AG04450 (cell line): Measurements from ENCODE around the gene EPN1. TPM values are rescaled to one million over a fixed set of nuclear protein-coding genes. Genes with fewer than 3 reads are reported as not detected.

Experiments
- CTCF ChIA-PET: fragments of 300-600, 350-600 bp; formaldehyde crosslinking; extraction: SDS; loops from one replicate; lab custom pipeline; 2022; ENCODE audit warnings: antibody characterized with exemption, inconsistent platforms; lab: Charles Lee
- POLR2A ChIA-PET: fragments of 350-600 bp; formaldehyde crosslinking; extraction: SDS; loops from one replicate; lab custom pipeline; 2021; ENCODE audit warnings: antibody characterized with exemption, inconsistent platforms; lab: Yijun Ruan, JAX
- DNase-seq: peaks from one replicate; pipeline ENCODE4 v3.0.0-alpha.2; 2011; ENCODE audit warnings: low read depth, low spot score
- H3K27ac ChIP-seq: one replicate; pipeline ENCODE4 v1.5.1; 2012; ENCODE audit warnings: low read depth, low read length, control low read depth
- H3K27me3 ChIP-seq: one replicate; pipeline ENCODE4 v1.6.0; 2012; ENCODE audit warnings: low read length; ENCODE audit not compliant: control insufficient read depth, insufficient read depth
- H3K4me3 ChIP-seq: 2 replicates; pipeline ENCODE4 v1.5.1; 2011; ENCODE audit warnings: mild to moderate bottlenecking, low read depth, low read length, control low read depth
- H3K9me3 ChIP-seq: 2 replicates; pipeline ENCODE4 v1.5.1; 2012; ENCODE audit warnings: low read length; ENCODE audit not compliant: control insufficient read depth, insufficient read depth
- CTCF ChIP-seq: IDR thresholded peaks from 2 replicates; pipeline ENCODE4 v1.5.1; 2011; ENCODE audit warnings: low read depth, low read length, control low read depth, inconsistent platforms
- polyA plus RNA-seq: library from polyadenylated mRNA; depleted of rRNA; stranded (reverse); fragments of >200 nt; gene quantifications from 2 replicates; pipeline ENCODE4 v1.2.3, GENCODE V29; 2011

Gene EPN1
- polyA plus RNA-seq, 1 experiment: 32.1 TPM

GRCh38 chr19:55667006-55667381, 8.0 kb upstream of the EPN1 start:
- Histone ChIP-seq H3K27ac (peak overlapping the region; percentile 31), H3K9me3 (no peaks in the 10 kb centered on the region; the same call in 1 of the 2 replicates), H3K4me3 (no peak overlapping the region), H3K27me3 (no peaks in the 10 kb centered on the region)
- ChIA-PET POLR2A (interaction anchor here (0.6 kb wide), 1 partner anchor 465 kb away, joined by 3 read pairs; no protein-coding TSS in a partner anchor), CTCF (no interaction called here)
- DNase-seq: no peak
- TF ChIP-seq CTCF: no peak

- H3K9me3 ChIP-seq: no peaks in the 10 kb centered on the region; the same call in 1 of the 2 replicates
- POLR2A ChIA-PET: interaction anchor here (0.6 kb wide), 1 partner anchor 464 kb away, joined by 3 read pairs; no protein-coding TSS in a partner anchor
- CTCF ChIA-PET: no interaction called here
- TF ChIP-seq CTCF: no peak
- no peak for DNase-seq
- H3K27ac ChIP-seq: no peak overlapping the region
- H3K4me3 ChIP-seq: no peak overlapping the region
- H3K27me3 ChIP-seq: no peaks in the 10 kb centered on the region
These were observed 7.5 kb upstream of the EPN1 start for GRCh38 chr19:55667511-55667910.

- TF ChIP-seq CTCF: no peak
- Histone ChIP-seq H3K4me3 (no peak overlapping the region), H3K27me3 (no peaks in the 10 kb centered on the region), H3K27ac (no peak overlapping the region), H3K9me3 (no peaks in the 10 kb centered on the region; the same call in 1 of the 2 replicates)
- DNase-seq: no peak
- POLR2A ChIA-PET: no interaction called here
- CTCF ChIA-PET: no interaction called here
These were observed 7.1 kb upstream of the EPN1 start for GRCh38 chr19:55667958-55668357.

- Histone ChIP-seq H3K9me3 (no peaks in the 10 kb centered on the region; the same call in 1 of the 2 replicates), H3K4me3 (no peak overlapping the region), H3K27ac (no peak overlapping the region), H3K27me3 (no peaks in the 10 kb centered on the region)
- TF ChIP-seq CTCF: no peak
- ChIA-PET POLR2A (no interaction called here), CTCF (no interaction called here)
- no peak for DNase-seq
These were observed 6.2 kb upstream of the EPN1 start for GRCh38 chr19:55668603-55669348.
